Measurements from ENCODE around the gene USP50. TPM values are rescaled to one million over a fixed set of nuclear protein-coding genes. Genes with fewer than 3 reads are reported as not detected.
"Not testable (repeated sequence)": the region's sequence is repeated elsewhere in the genome, so short reads cannot be mapped to it uniquely, and the experiment has no call there.

Gene USP50
- total and polyA plus RNA-seq, 10 donors: 0.57 to 2.6 (median 1.2) TPM; not detected in 6

GRCh38 chr15:50513001-50513400 lies 33.5 kb downstream of the USP50 start:
- Histone ChIP-seq H3K9me3 (peaks cover 0 to 11% (median 6%) of the 10 kb centered on the region in 8 donors), H3K4me3 (no peak overlapping the region), H3K27me3 (replicated peaks in 1 of 7) (no peaks in the 10 kb centered on the region), H3K27ac (no peak overlapping the region), H3K36me3 (peaks cover 0 to 4% (median 0%) of the 10 kb centered on the region in 6 donors), H3K4me1 (no peaks in the 10 kb centered on the region)
- intact Hi-C loops (cut with DNase I; ENCODE audit: low total_unique reads): no loop called here
- DNase-seq: no peak
- TF ChIP-seq POLR2A (IDR thresholded peaks at IDR 0.05) (no peak), CTCF (IDR thresholded peaks at IDR 0.05 in 8 of 11, conservative IDR thresholded peaks at IDR 0.05 in 3 of 11) (no peak), POLR2AphosphoS5 (IDR thresholded peaks at IDR 0.05) (no peak)

- WGBS, 5 donors: 68 to 84% (median 81%) methylated on average over 8 of the region's 8 CpGs
- peaks cover 0 to 5% (median 0%) of the 10 kb centered on the region in 6 donors for H3K4me1 ChIP-seq
- no peaks in the 10 kb centered on the region for H3K27me3 ChIP-seq (replicated peaks in 1 of 7)
- no peak overlapping the region for H3K4me3 ChIP-seq
- H3K9me3 ChIP-seq: no peaks in the 10 kb centered on the region
- H3K27ac ChIP-seq: peak overlapping the region in 3 of 8 donors; percentile 9 to 24 (median 20)
- DNase-seq: peak; percentile 83
- intact Hi-C loops (cut with DNase I; ENCODE audit: low total_unique reads): no loop called here
- TF ChIP-seq POLR2AphosphoS5 (IDR thresholded peaks at IDR 0.05) (peak; percentile 47 to 74 (median 60)), POLR2A (IDR thresholded peaks at IDR 0.05) (no peak), CTCF (IDR thresholded peaks at IDR 0.05 in 8 of 11, conservative IDR thresholded peaks at IDR 0.05 in 3 of 11) (no peak)
- peaks cover 0 to 46% (median 19%) of the 10 kb centered on the region in 6 donors for H3K36me3 ChIP-seq
These were observed 40.3 kb downstream of the USP50 start for GRCh38 chr15:50506121-50506520.

GRCh38 chr15:50505656-50506055 lies 40.8 kb downstream of the USP50 start:
- H3K27me3 ChIP-seq (replicated peaks in 1 of 7); H3K9me3 ChIP-seq; H3K4me1 ChIP-seq; intact Hi-C loops (cut with DNase I; ENCODE audit: low total_unique reads); DNase-seq; H3K4me3 ChIP-seq: not testable (repeated sequence)
- WGBS, 5 donors: 79 to 94% (median 90%) methylated on average over 2 of the region's 2 CpGs
- Histone ChIP-seq H3K27ac (peak overlapping the region in 1 of 8 donors; percentile 20), H3K36me3 (peaks cover 0 to 48% (median 24%) of the 10 kb centered on the region in 6 donors)

- intact Hi-C loops (cut with DNase I; ENCODE audit: low total_unique reads): no loop called here
- DNase-seq: no peak
- H3K4me3 ChIP-seq: no peak overlapping the region
- H3K4me1 ChIP-seq: peaks cover 0 to 11% (median 0%) of the 10 kb centered on the region in 6 donors
- H3K36me3 ChIP-seq: peaks cover 3 to 73% (median 46%) of the 10 kb centered on the region in 6 donors
- 68 to 89% (median 79%) methylated on average over 7 of the region's 7 CpGs for WGBS, 5 donors
- no peak for TF ChIP-seq POLR2AphosphoS5 (IDR thresholded peaks at IDR 0.05)
- TF ChIP-seq CTCF (IDR thresholded peaks at IDR 0.05 in 8 of 11, conservative IDR thresholded peaks at IDR 0.05 in 3 of 11): no peak
- TF ChIP-seq POLR2A (IDR thresholded peaks at IDR 0.05): no peak
- H3K27me3 ChIP-seq (replicated peaks in 1 of 7): no peaks in the 10 kb centered on the region
- H3K27ac ChIP-seq: no peak overlapping the region
- no peaks in the 10 kb centered on the region for H3K9me3 ChIP-seq
These were observed 43.3 kb downstream of the USP50 start for GRCh38 chr15:50503144-50503543.

GRCh38 chr15:50501815-50502214 lies 44.7 kb downstream of the USP50 start:
- no peaks in the 10 kb centered on the region for H3K27me3 ChIP-seq (replicated peaks in 1 of 7)
- peaks cover 3 to 86% (median 57%) of the 10 kb centered on the region in 6 donors for H3K36me3 ChIP-seq
- H3K27ac ChIP-seq: no peak overlapping the region
- 93 to 100% (median 99%) methylated on average over 4 of the region's 4 CpGs for WGBS, 5 donors
- no peak overlapping the region for H3K4me3 ChIP-seq
- intact Hi-C loops (cut with DNase I; ENCODE audit: low total_unique reads): no loop called here
- no peaks in the 10 kb centered on the region for H3K9me3 ChIP-seq
- TF ChIP-seq POLR2A (IDR thresholded peaks at IDR 0.05): no peak
- TF ChIP-seq POLR2AphosphoS5 (IDR thresholded peaks at IDR 0.05): no peak
- no peak for TF ChIP-seq CTCF (IDR thresholded peaks at IDR 0.05 in 8 of 11, conservative IDR thresholded peaks at IDR 0.05 in 3 of 11)
- H3K4me1 ChIP-seq: peaks cover 0 to 11% (median 0%) of the 10 kb centered on the region in 6 donors
- DNase-seq: no peak
